Stimulated activated memory B cell treated with anti-CD40 and anti-IgM and Interleukin-4, amounts not matched to agents 10 μg/mL and 1 μg/mL and 100 μg/mL, for 72 hours (primary cell): ENCODE measurements around the gene ZNF438.
"Not testable (repeated sequence)": the region's sequence is repeated elsewhere in the genome, so short reads cannot be mapped to it uniquely, and the experiment has no call there.

ENCODE experiments used
- ATAC-seq: fragments of 150-1000 bp; cut with Tn5 transposase; 2 replicates; pipeline ENCODE4 v1.10.0; 2021
- H3K27ac Mint-ChIP-seq: one replicate; pipeline ENCODE4 v1.8.0; 2022; ENCODE audit warnings: mild to moderate bottlenecking, mixed read lengths
- H3K27me3 Mint-ChIP-seq: one replicate; pipeline ENCODE4 v1.8.0; 2022; ENCODE audit warnings: mixed read lengths
- H3K36me3 Mint-ChIP-seq: one replicate; pipeline ENCODE4 v1.8.0; 2022; ENCODE audit warnings: mixed read lengths
- H3K4me1 Mint-ChIP-seq: one replicate; pipeline ENCODE4 v1.8.0; 2022; ENCODE audit warnings: mixed read lengths
- H3K4me3 Mint-ChIP-seq: one replicate; pipeline ENCODE4 v1.8.0; 2022; ENCODE audit warnings: mild to moderate bottlenecking, moderate library complexity, mixed read lengths
- H3K9me3 Mint-ChIP-seq: one replicate; pipeline ENCODE4 v1.8.0; 2022; ENCODE audit warnings: mixed read lengths

Gene ZNF438

DNA sequence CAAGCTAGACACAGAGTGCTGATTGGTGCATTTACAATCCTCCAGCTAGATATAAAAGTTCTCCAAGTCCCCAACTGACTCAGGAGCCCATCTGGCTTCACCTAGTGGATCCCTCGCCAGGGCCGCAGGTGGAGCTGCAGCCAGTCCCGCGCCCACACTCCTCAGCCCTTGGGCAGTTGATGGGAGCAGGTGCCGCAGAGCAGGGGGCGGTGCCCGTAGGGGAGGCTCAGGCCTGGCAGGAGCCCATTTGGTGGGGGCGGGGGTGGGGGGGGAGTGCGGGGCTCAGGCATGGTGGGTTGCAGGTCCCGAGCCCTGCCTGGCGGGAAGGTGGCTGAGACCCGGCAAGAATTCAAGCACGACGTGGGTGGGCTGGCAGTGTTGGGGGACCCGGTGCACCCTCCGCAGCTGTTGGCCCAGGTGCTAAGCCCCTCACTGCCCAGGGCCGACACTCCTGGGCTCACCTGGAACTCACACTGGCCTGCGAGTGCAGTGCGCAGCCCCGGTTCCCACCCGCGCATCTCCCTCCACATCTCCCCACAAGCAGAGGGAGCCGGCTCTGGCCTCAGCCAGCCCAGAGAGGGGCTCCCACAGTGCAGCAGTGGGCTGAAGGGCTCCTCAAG is 101.7 kb downstream of the ZNF438 start:
- H3K27ac Mint-ChIP-seq, result no peak overlapping the region
- H3K27me3 Mint-ChIP-seq, result no peaks in the 10 kb centered on the region
- no peaks in the 10 kb centered on the region for H3K9me3 Mint-ChIP-seq
- H3K36me3 Mint-ChIP-seq, result peaks cover 57% of the 10 kb centered on the region
- no peak overlapping the region for H3K4me3 Mint-ChIP-seq
- no peak for ATAC-seq
- H3K4me1 Mint-ChIP-seq, result peaks cover 6% of the 10 kb centered on the region

DNA sequence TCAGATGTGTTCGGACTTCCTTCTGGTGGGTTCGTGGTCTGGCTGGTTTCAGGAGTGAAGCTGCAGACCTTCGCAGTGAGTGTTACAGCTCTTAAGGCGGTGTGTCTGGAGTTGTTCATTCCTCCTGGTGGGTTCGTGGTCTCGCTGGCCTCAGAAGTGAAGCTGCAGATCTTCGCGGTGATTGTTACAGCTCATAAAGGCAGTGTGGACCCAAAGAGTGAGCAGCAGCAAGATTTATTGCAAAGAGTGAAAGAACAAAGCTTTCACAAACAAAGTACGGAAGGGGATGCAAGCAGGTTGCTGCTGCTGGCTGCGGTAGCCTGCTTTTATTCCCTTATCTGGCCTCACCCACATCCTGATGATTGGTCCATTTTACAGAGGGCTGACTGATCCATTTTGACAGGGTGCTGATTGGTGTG is 102.3 kb downstream of the ZNF438 start:
- H3K27ac Mint-ChIP-seq, ATAC-seq, H3K4me1 Mint-ChIP-seq, H3K27me3 Mint-ChIP-seq, H3K4me3 Mint-ChIP-seq, H3K9me3 Mint-ChIP-seq: not testable (repeated sequence)
- H3K36me3 Mint-ChIP-seq, result peaks cover 57% of the 10 kb centered on the region

DNA sequence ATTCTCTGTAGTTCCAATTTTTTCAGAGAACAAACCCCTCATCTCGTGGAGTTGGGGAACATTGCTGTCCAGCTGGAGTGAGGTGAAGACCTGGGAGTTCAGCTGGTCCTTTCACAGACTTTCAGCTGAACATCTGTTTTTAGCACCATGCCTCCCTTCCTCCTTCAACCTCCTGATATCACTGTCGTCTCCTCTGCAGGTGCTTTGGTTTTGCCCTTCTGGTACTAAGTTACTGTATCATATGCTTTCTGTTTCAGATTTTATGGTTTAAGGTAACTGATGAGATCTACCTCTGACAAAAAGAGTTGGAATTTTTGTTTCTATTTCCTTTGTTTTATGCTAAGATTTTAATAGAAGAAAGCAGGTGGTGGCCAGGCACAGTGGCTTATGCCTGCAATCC is 102.9 kb downstream of the ZNF438 start:
- peaks cover 56% of the 10 kb centered on the region for H3K36me3 Mint-ChIP-seq
- H3K4me3 Mint-ChIP-seq, result no peak overlapping the region
- H3K4me1 Mint-ChIP-seq, result peaks cover 6% of the 10 kb centered on the region
- no peak for ATAC-seq
- H3K9me3 Mint-ChIP-seq, result peaks cover 6% of the 10 kb centered on the region
- no peaks in the 10 kb centered on the region for H3K27me3 Mint-ChIP-seq
- no peak overlapping the region for H3K27ac Mint-ChIP-seq

GRCh38 chr10:30918651-30919050 is 113.0 kb downstream of the ZNF438 start:
- peaks cover 14% of the 10 kb centered on the region for H3K36me3 Mint-ChIP-seq
- H3K9me3 Mint-ChIP-seq, result no peaks in the 10 kb centered on the region
- ATAC-seq, result no peak
- no peak overlapping the region for H3K27ac Mint-ChIP-seq
- H3K4me1 Mint-ChIP-seq, result no peaks in the 10 kb centered on the region
- no peaks in the 10 kb centered on the region for H3K27me3 Mint-ChIP-seq
- H3K4me3 Mint-ChIP-seq, result no peak overlapping the region

DNA sequence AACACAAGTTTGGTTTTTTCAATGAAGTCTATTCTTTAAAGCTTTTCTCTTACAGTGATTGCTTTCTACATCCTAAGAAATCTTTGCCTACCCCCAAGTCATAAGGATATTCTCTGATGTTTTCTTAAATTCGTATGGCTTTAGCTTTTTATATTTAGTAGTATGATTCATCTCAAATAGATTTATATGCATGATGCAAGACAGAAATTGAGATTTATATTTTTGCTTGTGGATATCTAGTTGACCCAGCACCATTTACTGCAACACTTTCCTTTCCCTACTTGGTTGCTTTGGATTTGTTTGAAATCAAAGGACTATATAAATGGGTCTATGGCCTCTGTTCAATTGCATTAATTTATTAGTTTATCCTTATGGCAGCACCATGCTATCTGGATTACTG is 113.9 kb downstream of the ZNF438 start:
- Mint-ChIP-seq H3K27me3 (no peaks in the 10 kb centered on the region), H3K9me3 (no peaks in the 10 kb centered on the region)
- no peak for ATAC-seq

GRCh38 chr10:30917067-30917466 is 114.6 kb downstream of the ZNF438 start:
- no peaks in the 10 kb centered on the region for H3K4me1 Mint-ChIP-seq
- H3K36me3 Mint-ChIP-seq, result peaks cover 6% of the 10 kb centered on the region
- no peak overlapping the region for H3K4me3 Mint-ChIP-seq
- no peaks in the 10 kb centered on the region for H3K9me3 Mint-ChIP-seq
- no peaks in the 10 kb centered on the region for H3K27me3 Mint-ChIP-seq
- no peak for ATAC-seq
- H3K27ac Mint-ChIP-seq, result peak overlapping the region; percentile 3

More for the DNA sequence above, 113.9 kb downstream of the ZNF438 start:
- no peak overlapping the region for H3K4me3 Mint-ChIP-seq
- peaks cover 6% of the 10 kb centered on the region for H3K36me3 Mint-ChIP-seq
- H3K4me1 Mint-ChIP-seq, result no peaks in the 10 kb centered on the region
- peak overlapping the region; percentile 3 for H3K27ac Mint-ChIP-seq

- Mint-ChIP-seq H3K4me1 (no peaks in the 10 kb centered on the region), H3K36me3 (peaks cover 7% of the 10 kb centered on the region), H3K27ac (no peak overlapping the region), H3K4me3 (no peak overlapping the region), H3K27me3 (no peaks in the 10 kb centered on the region), H3K9me3 (no peaks in the 10 kb centered on the region)
- no peak for ATAC-seq
Measured at GRCh38 chr10:30915146-30915545, 116.5 kb downstream of the ZNF438 start.

- no peak for ATAC-seq
- no peak overlapping the region for H3K4me3 Mint-ChIP-seq
- H3K4me1 Mint-ChIP-seq, result no peaks in the 10 kb centered on the region
- no peaks in the 10 kb centered on the region for H3K27me3 Mint-ChIP-seq
- peaks cover 25% of the 10 kb centered on the region for H3K36me3 Mint-ChIP-seq
- no peaks in the 10 kb centered on the region for H3K9me3 Mint-ChIP-seq
- H3K27ac Mint-ChIP-seq, result no peak overlapping the region
Measured at GRCh38 chr10:30911303-30911863, 120.3 kb downstream of the ZNF438 start.

DNA sequence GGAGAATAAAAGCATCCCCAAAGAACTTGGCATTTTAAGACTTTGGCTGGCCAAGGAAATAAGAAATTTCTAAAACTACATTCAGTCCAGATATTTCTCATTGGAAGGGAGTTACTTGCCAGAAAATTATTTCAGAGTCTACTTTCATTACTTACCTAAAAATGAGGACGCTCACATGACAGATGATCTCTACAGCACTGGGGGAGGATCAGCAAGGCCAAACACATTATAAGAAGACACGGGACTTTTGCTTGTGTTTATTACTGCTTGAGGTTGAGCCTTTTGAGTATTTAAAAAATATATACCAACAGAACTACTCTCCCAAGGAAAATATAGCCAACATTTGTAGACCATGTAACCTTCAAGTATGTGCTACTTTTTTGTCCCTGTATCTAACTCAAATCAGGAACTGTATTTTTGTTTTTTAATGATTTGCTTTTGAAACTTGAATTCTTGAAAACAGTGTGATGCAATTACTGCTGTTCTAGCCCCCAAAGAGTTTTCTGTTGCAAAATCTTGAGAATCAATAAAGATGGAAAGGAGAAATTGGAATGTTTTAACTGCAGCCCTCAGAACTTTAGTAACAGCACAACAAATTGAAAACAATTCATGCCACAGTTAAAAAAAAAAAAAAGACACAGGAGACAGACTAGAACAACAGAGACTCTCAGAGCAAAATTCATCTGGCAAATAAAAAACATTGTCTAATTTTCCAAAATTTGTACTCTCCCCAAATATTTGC is 128.1 kb downstream of the ZNF438 start:
- Mint-ChIP-seq H3K4me1 (no peaks in the 10 kb centered on the region), H3K27me3 (no peaks in the 10 kb centered on the region), H3K4me3 (no peak overlapping the region), H3K9me3 (no peaks in the 10 kb centered on the region), H3K27ac (no peak overlapping the region), H3K36me3 (peaks cover 60% of the 10 kb centered on the region)
- no peak for ATAC-seq

GRCh38 chr10:30902621-30903396 is 128.9 kb downstream of the ZNF438 start:
- ATAC-seq, result no peak
- peaks cover 56% of the 10 kb centered on the region for H3K36me3 Mint-ChIP-seq
- H3K27ac Mint-ChIP-seq, result no peak overlapping the region
- H3K4me1 Mint-ChIP-seq, result no peaks in the 10 kb centered on the region
- no peaks in the 10 kb centered on the region for H3K27me3 Mint-ChIP-seq
- no peak overlapping the region for H3K4me3 Mint-ChIP-seq
- H3K9me3 Mint-ChIP-seq, result no peaks in the 10 kb centered on the region

DNA sequence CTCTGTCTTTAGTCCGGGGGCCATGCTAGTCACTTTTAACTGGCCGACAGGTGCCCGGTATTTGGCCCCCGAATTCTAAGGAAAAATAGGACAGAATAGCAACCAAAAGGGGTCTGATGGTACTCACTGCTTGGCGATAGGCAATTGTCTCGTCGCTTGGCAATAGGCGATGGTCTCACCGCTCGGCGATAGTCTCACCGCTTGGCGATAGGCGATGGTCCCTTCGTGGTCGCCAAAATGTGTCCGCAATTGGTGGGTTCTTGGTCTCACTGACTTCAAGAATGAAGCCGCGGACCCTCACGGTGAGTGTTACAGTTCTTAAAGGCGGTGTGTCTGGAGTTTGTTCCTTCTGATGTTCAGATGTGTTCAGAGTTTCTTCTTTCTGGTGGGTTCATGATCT is 130.2 kb downstream of the ZNF438 start:
- H3K4me3 Mint-ChIP-seq, H3K27ac Mint-ChIP-seq, H3K4me1 Mint-ChIP-seq, H3K27me3 Mint-ChIP-seq, H3K9me3 Mint-ChIP-seq, ATAC-seq: not testable (repeated sequence)
- H3K36me3 Mint-ChIP-seq, result peaks cover 43% of the 10 kb centered on the region

- ATAC-seq, result no peak
- no peaks in the 10 kb centered on the region for H3K27me3 Mint-ChIP-seq
- no peak overlapping the region for H3K4me3 Mint-ChIP-seq
- no peak overlapping the region for H3K27ac Mint-ChIP-seq
- no peaks in the 10 kb centered on the region for H3K4me1 Mint-ChIP-seq
- peaks cover 26% of the 10 kb centered on the region for H3K36me3 Mint-ChIP-seq
- no peaks in the 10 kb centered on the region for H3K9me3 Mint-ChIP-seq
Measured at GRCh38 chr10:30898964-30899363, 132.7 kb downstream of the ZNF438 start.

- Mint-ChIP-seq H3K27me3 (no peaks in the 10 kb centered on the region), H3K27ac (no peak overlapping the region), H3K36me3 (peaks cover 23% of the 10 kb centered on the region), H3K4me3 (no peak overlapping the region), H3K9me3 (no peaks in the 10 kb centered on the region), H3K4me1 (no peaks in the 10 kb centered on the region)
- ATAC-seq, result no peak
Measured at GRCh38 chr10:30897547-30897946, 134.1 kb downstream of the ZNF438 start.

DNA sequence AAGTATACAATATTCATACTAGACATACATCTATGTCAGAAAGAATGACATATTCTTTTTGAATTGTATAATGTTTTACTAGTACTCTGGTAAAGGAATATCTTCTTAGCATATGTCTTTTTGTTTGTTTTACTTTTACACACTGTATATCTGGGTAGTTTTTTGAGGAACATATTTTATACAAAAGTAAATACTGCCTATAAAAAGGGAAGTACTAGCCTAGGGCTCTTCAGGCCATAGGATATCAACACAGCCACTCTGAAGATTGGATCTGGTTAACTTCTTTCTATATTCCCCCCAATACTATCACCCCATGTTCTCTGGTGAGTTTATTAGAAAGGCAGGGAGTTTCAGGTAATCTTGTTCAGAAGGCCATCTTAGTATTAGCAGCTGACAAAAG is 134.6 kb downstream of the ZNF438 start:
- H3K4me3 Mint-ChIP-seq, result no peak overlapping the region
- H3K9me3 Mint-ChIP-seq, result no peaks in the 10 kb centered on the region
- H3K4me1 Mint-ChIP-seq, result no peaks in the 10 kb centered on the region
- H3K27ac Mint-ChIP-seq, result no peak overlapping the region
- no peaks in the 10 kb centered on the region for H3K27me3 Mint-ChIP-seq
- peaks cover 18% of the 10 kb centered on the region for H3K36me3 Mint-ChIP-seq
- no peak for ATAC-seq

GRCh38 chr10:30894221-30894620 is 137.4 kb downstream of the ZNF438 start:
- H3K4me3 Mint-ChIP-seq, result no peak overlapping the region
- no peak for ATAC-seq
- no peaks in the 10 kb centered on the region for H3K9me3 Mint-ChIP-seq
- H3K4me1 Mint-ChIP-seq, result no peaks in the 10 kb centered on the region
- no peak overlapping the region for H3K27ac Mint-ChIP-seq
- no peaks in the 10 kb centered on the region for H3K27me3 Mint-ChIP-seq
- H3K36me3 Mint-ChIP-seq, result peaks cover 16% of the 10 kb centered on the region
